RWPE1 (cell line): ENCODE results near the gene NEURL1B.

Source experiments
- CTCF ChIA-PET: fragments of 350-600 bp; sonication (Branson Sonifier 250); formaldehyde crosslinking; extraction: SDS; loops from one replicate; lab custom pipeline; 2021; lab: Yijun Ruan, JAX
- POLR2A ChIA-PET: fragments of 400-600 bp; formaldehyde crosslinking; extraction: SDS; loops from one replicate; lab custom pipeline; 2020; ENCODE audit warnings: antibody characterized with exemption; ENCODE audit not compliant: low non-redundant PET; lab: Yijun Ruan, JAX
- DNase-seq: peaks from one replicate; pipeline ENCODE4 v3.0.0; 2012; ENCODE audit warnings: low spot score
- H3K27ac ChIP-seq: fragments of 450-650 bp; 2 replicates; pipeline ENCODE4 v1.5.1; 2017
- TF ChIP-seq, protein P1 (sequence below): fragments of 450-650 bp; conservative IDR thresholded peaks from 2 replicates; pipeline ENCODE4 v1.5.1; 2017; ENCODE audit warnings: low read depth, mild to moderate bottlenecking

Gene NEURL1B

DNA sequence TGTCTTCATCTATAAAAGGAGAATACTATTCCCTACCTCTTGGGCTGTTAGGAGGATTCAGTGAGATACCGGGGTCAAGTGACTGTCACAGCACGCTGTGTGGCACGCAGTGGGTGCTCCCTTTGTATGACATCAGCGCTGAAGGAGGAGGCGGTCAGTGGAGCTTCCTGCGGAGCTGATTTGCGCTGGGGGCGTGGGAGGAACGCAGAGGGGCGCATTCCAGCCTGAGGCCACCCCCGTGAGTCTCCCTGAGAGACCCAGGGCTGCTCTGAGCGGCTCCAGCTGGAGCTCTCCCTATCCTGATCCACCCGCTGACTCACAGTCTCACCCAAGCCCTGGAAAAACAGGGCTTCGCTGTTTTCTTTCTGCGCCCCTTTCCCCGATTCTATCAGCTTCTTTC, 24.3 kb upstream of the NEURL1B start:
- CTCF ChIA-PET, result interaction anchor here (1.2 kb wide), 1 partner anchor 137 kb away, joined by 5 read pairs; no protein-coding TSS in a partner anchor
- TF ChIP-seq, protein P1, sequence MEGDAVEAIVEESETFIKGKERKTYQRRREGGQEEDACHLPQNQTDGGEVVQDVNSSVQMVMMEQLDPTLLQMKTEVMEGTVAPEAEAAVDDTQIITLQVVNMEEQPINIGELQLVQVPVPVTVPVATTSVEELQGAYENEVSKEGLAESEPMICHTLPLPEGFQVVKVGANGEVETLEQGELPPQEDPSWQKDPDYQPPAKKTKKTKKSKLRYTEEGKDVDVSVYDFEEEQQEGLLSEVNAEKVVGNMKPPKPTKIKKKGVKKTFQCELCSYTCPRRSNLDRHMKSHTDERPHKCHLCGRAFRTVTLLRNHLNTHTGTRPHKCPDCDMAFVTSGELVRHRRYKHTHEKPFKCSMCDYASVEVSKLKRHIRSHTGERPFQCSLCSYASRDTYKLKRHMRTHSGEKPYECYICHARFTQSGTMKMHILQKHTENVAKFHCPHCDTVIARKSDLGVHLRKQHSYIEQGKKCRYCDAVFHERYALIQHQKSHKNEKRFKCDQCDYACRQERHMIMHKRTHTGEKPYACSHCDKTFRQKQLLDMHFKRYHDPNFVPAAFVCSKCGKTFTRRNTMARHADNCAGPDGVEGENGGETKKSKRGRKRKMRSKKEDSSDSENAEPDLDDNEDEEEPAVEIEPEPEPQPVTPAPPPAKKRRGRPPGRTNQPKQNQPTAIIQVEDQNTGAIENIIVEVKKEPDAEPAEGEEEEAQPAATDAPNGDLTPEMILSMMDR, result no peak
- H3K27ac ChIP-seq, result no peak overlapping the region
- no peak for DNase-seq
- POLR2A ChIA-PET, result no interaction called here

DNA sequence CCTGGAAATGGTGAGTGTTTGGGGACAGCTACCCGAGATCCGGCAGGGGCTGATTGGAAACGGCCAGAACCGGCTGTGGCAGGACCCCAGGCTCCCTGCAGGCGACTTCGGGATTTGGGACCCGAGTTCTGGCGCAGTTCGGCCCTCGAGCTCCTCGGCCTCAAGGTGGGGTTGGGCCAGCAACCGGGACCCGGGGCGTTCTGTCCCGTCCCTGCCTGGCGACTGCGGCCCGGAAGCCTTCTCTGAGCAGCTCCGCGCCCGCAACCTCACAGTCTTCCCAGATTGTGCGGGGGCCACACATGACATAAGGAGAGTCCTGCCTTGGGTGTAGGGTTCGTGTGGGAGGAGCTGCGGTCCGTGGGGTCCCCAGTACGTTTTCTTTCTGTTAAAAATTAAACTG, 23.2 kb upstream of the NEURL1B start:
- no peak for DNase-seq
- POLR2A ChIA-PET, result no interaction called here
- CTCF ChIA-PET, result interaction anchor here (0.6 to 1.2 kb wide), 2 partner anchors 28 to 139 kb away, joined by 3 to 5 read pairs; no protein-coding TSS in a partner anchor
- H3K27ac ChIP-seq, result no peak overlapping the region
- TF ChIP-seq, protein P1, result no peak

DNA sequence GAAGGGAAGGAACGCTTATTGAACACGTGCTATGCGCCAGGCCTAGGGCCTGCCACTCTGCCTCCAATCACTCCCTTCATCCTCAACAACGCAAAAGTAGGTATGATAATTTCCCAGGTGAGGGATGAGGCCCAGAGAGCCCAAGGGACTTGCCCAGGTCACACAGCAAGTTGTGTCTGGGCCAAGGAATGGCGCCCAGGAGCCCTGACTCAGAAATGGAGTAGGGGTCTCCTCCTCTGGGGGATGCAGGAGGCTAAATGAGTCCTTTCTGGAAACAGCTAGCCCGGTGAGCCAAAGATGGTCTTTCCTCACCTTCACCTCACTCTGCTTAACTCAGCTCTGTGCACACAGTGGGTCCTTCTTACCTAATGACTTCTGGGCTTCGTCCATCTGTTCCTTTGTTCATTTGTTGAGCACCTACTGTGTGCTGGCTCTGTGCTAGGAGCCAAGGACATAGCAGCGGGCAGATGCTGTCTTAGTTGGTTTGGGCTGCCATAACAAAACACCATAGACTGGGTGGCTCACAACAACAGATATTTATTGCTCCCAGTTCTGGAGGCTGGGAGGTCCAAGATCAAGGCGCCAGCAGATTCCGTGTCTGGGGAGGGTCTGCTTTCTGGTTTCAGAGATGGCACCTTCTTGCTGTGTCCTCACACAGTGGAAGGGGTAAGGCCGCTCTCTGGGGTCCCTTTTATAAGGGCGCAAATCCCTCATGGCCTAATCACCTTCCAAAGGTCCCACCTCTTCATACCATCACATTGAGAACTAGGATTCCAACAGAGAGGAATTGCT, 22.3 kb upstream of the NEURL1B start:
- DNase-seq, result no peak
- ChIA-PET CTCF (interaction anchor here (0.6 kb wide), 1 partner anchor 177 kb away, joined by 4 read pairs; no protein-coding TSS in a partner anchor), POLR2A (no interaction called here)
- TF ChIP-seq, protein P1, result no peak
- no peak overlapping the region for H3K27ac ChIP-seq

DNA sequence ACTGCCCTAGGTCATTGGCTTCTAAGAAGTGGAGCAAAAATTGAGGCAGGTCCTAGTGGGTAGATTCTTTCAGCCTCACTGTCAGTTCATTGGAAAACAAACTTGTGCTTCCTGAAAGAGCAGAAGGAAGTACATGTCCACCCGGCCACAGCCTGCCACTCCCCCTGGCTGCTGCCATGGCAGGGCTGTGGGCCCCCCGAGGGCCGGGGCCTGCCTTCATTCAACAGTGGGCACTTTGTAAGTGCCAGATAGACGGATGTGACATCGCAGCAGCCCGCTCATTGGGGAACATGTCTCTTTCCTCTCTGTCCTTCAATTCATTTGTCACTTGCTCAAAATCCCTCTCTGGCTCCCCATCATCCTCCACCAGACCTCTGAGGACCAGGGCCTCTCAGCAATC, 20.6 kb upstream of the NEURL1B start:
- TF ChIP-seq, protein P1, result no peak
- DNase-seq, result no peak
- CTCF ChIA-PET, result no interaction called here
- POLR2A ChIA-PET, result no interaction called here
- no peak overlapping the region for H3K27ac ChIP-seq

DNA sequence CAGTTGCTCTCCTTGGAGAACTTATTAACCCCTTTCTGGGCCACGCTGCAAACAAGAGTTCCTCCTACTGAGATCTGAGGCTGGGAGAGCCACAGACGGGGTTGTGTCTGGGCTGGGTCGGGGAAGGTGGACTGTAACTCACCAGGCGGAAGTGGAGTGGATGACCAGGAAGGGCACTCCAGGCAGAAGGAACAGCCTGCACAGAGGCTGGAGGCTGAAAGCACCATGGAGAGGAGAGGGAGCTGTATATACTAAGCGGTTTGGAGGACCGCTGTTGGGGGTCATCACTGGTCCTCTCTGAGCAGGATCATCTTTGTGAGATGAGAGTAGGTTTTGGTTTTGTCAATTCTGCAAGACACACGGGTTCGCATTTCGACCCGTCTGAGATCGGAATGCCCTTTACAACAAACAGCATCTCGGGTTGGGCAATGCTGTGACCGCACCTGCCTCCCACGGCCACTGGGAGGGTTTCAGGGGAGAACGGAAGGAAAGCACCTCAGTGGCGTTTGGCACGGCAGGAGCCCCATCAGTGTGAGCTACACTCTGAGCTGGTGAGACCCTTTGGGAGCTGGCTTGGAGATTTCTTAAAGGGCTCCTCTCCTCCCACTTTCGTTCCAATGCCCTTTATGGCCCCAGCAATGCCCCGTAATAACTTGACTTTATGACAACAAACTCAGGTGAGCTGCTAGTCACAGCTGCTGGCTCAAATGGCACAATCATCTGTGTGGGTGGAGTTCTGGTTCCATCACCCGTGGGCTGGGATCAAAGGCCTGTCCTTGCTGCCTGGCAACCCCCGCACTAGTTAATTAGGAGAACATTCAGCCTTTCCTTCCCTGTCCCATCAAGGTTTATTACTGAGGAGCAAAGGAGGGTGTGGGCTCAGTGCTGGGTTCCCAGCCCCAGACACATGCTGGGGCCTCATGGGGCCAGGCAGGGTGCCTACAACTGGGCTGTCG, 18.7 kb upstream of the NEURL1B start:
- no peak for DNase-seq
- TF ChIP-seq, protein P1, result no peak
- ChIA-PET CTCF (interaction anchor here (0.6 to 1.0 kb wide), 4 partner anchors 9 to 434 kb away, joined by 3 to 5 read pairs (median 3); no protein-coding TSS in a partner anchor), POLR2A (no interaction called here)
- no peak overlapping the region for H3K27ac ChIP-seq
